Brain microvascular endothelial cell (primary cell): ENCODE measurements around the gene NOLC1.

ENCODE experiments used
- DNase-seq: peaks from one replicate; pipeline ENCODE4 v3.0.0-alpha.2; 2020
- H3K27ac ChIP-seq: fragments of 250-450 bp; sonication (Bioruptor Pico); 2 replicates; pipeline ENCODE4 v1.5.1; 2020; ENCODE audit warnings: mild to moderate bottlenecking, moderate library complexity
- H3K27me3 ChIP-seq: fragments of 250-450 bp; sonication (Bioruptor Pico); replicated peaks from 2 replicates; pipeline ENCODE4 v1.5.1; 2020; ENCODE audit warnings: mild to moderate bottlenecking
- H3K36me3 ChIP-seq: fragments of 250-450 bp; sonication (Bioruptor Pico); replicated peaks from 2 replicates; pipeline ENCODE4 v1.5.1; 2020; ENCODE audit warnings: mild to moderate bottlenecking
- H3K4me3 ChIP-seq: 2 replicates; pipeline ENCODE4 v1.5.1; 2011; ENCODE audit warnings: low read depth, mild to moderate bottlenecking, control low read depth, low read length, moderate library complexity
- in situ Hi-C: cut with HindIII; loops from 2 replicates; pipeline ENCODE4 v1.10.0; 2017; ENCODE audit warnings: low sequenced_read_pairs, low pct_ligation_motif_present
- TF ChIP-seq, protein P1 (sequence below): IDR thresholded peaks from 2 replicates; pipeline ENCODE4 v1.5.1; 2011; ENCODE audit warnings: low read depth, mild to moderate bottlenecking, moderate library complexity, low read length, control low read depth, inconsistent platforms; ENCODE audit errors: missing control alignments

Gene NOLC1

DNA sequence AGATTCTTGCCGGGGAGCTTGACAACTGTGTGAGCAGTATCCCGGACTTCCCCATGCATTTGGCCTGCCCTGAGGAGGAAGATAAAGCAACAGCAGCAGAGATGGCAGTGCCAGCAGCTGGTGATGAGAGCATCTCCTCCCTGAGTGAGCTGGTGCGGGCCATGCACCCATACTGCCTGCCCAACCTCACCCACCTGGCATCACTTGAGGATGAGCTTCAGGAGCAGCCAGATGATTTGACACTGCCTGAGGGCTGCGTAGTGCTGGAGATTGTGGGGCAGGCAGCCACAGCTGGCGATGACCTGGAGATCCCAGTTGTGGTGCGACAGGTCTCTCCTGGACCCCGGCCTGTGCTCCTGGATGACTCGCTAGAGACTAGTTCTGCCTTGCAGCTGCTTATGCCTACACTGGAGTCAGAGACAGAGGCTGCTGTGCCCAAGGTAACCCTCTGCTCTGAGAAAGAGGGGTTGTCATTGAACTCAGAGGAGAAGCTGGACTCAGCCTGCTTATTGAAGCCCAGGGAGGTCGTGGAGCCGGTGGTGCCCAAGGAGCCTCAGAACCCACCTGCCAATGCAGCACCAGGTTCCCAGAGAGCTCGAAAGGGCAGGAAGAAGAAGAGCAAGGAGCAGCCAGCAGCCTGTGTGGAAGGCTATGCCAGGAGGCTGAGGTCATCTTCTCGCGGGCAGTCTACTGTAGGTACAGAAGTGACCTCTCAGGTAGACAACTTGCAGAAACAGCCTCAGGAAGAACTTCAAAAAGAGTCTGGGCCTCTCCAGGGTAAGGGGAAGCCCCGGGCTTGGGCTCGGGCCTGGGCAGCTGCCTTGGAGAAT is 12.7 kb upstream of the NOLC1 start:
- DNase-seq = no peak
- H3K36me3 ChIP-seq = peaks cover 63% of the 10 kb centered on the region
- H3K4me3 ChIP-seq = no peak overlapping the region
- H3K27me3 ChIP-seq = no peaks in the 10 kb centered on the region
- in situ Hi-C loops = no loop called here
- no peak overlapping the region for H3K27ac ChIP-seq
- TF ChIP-seq, protein P1, sequence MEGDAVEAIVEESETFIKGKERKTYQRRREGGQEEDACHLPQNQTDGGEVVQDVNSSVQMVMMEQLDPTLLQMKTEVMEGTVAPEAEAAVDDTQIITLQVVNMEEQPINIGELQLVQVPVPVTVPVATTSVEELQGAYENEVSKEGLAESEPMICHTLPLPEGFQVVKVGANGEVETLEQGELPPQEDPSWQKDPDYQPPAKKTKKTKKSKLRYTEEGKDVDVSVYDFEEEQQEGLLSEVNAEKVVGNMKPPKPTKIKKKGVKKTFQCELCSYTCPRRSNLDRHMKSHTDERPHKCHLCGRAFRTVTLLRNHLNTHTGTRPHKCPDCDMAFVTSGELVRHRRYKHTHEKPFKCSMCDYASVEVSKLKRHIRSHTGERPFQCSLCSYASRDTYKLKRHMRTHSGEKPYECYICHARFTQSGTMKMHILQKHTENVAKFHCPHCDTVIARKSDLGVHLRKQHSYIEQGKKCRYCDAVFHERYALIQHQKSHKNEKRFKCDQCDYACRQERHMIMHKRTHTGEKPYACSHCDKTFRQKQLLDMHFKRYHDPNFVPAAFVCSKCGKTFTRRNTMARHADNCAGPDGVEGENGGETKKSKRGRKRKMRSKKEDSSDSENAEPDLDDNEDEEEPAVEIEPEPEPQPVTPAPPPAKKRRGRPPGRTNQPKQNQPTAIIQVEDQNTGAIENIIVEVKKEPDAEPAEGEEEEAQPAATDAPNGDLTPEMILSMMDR = no peak

DNA sequence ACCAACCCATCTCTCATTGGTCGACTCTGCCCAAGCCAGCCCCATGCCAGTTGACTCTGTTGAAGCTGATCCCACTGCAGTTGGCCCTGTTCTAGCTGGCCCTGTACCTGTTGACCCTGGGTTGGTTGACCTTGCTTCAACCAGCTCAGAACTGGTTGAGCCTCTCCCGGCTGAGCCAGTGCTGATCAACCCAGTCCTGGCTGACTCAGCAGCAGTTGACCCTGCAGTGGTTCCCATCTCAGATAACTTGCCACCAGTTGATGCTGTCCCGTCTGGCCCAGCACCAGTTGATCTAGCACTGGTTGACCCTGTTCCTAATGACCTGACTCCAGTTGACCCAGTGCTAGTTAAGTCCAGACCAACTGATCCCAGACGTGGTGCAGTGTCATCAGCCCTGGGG is 12.0 kb upstream of the NOLC1 start:
- TF ChIP-seq, protein P1 = no peak
- DNase-seq = no peak
- H3K36me3 ChIP-seq = peaks cover 69% of the 10 kb centered on the region
- H3K27ac ChIP-seq = no peak overlapping the region
- H3K27me3 ChIP-seq = no peaks in the 10 kb centered on the region
- no peak overlapping the region for H3K4me3 ChIP-seq
- in situ Hi-C loops = no loop called here

DNA sequence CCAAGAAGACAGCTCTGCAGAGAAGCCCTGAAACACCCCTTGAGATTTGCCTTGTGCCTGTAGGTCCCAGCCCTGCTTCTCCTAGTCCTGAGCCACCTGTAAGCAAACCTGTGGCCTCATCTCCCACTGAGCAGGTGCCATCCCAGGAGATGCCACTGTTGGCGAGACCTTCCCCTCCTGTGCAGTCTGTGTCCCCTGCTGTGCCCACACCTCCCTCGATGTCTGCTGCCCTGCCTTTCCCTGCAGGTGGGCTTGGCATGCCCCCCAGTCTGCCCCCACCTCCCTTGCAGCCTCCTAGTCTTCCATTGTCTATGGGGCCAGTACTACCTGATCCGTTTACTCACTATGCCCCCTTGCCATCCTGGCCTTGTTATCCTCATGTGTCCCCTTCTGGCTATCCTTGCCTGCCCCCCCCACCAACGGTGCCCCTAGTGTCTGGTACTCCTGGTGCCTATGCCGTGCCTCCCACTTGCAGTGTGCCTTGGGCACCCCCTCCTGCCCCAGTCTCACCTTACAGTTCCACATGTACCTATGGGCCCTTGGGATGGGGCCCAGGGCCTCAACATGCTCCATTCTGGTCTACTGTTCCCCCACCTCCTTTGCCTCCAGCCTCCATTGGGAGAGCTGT is 11.2 kb upstream of the NOLC1 start:
- DNase-seq = no peak
- in situ Hi-C loops = no loop called here
- Histone ChIP-seq H3K27ac (no peak overlapping the region), H3K27me3 (no peaks in the 10 kb centered on the region), H3K36me3 (peaks cover 74% of the 10 kb centered on the region), H3K4me3 (no peak overlapping the region)
- TF ChIP-seq, protein P1 = no peak

DNA sequence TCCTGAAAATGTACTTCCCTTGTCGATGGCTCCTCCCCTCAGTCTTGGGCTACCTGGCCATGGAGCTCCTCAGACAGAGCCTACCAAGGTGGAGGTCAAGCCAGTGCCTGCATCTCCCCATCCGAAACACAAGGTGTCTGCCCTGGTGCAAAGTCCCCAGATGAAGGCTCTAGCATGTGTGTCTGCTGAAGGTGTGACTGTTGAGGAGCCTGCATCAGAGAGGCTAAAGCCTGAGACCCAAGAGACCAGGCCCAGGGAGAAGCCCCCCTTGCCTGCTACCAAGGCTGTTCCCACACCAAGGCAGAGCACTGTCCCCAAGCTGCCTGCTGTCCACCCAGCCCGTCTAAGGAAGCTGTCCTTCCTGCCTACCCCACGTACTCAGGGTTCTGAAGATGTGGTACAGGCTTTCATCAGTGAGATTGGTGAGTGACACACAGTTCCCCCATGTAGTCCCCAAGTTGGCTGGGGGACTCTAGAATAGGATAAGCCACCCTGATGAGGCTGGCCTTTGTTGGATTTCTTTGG is 10.5 kb upstream of the NOLC1 start:
- H3K27me3 ChIP-seq = no peaks in the 10 kb centered on the region
- in situ Hi-C loops = no loop called here
- H3K36me3 ChIP-seq = peaks cover 80% of the 10 kb centered on the region

DNA sequence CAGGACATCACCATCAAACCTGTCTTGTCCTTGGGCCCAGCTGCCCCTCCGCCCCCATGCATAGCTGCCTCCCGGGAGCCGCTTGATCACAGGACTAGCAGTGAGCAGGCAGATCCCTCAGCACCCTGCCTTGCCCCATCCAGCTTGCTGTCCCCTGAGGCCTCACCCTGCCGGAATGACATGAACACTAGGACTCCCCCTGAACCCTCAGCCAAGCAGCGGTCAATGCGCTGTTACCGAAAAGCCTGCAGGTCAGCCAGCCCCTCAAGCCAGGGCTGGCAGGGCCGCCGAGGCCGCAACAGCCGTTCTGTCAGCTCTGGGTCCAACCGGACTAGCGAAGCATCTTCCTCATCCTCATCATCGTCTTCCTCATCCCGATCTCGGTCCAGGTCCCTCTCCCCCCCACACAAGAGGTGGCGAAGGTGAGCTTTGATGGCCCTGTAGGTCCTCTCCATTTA is 5.2 kb upstream of the NOLC1 start:
- H3K4me3 ChIP-seq = no peak overlapping the region
- no peaks in the 10 kb centered on the region for H3K27me3 ChIP-seq
- no peak for DNase-seq
- H3K27ac ChIP-seq = no peak overlapping the region
- peaks cover 74% of the 10 kb centered on the region for H3K36me3 ChIP-seq
- in situ Hi-C loops = no loop called here
- TF ChIP-seq, protein P1 = no peak

More for the DNA sequence above, 10.5 kb upstream of the NOLC1 start:
- Histone ChIP-seq H3K27ac (no peak overlapping the region), H3K4me3 (no peak overlapping the region)
- TF ChIP-seq, protein P1 = no peak
- DNase-seq = no peak
